ELR (cell line): ENCODE data around the gene EXOC2.

Experiments
- DNase-seq: peaks from one replicate; pipeline ENCODE4 v3.0.0-alpha.2; 2015; ENCODE audit warnings: low read depth

Gene EXOC2

DNA sequence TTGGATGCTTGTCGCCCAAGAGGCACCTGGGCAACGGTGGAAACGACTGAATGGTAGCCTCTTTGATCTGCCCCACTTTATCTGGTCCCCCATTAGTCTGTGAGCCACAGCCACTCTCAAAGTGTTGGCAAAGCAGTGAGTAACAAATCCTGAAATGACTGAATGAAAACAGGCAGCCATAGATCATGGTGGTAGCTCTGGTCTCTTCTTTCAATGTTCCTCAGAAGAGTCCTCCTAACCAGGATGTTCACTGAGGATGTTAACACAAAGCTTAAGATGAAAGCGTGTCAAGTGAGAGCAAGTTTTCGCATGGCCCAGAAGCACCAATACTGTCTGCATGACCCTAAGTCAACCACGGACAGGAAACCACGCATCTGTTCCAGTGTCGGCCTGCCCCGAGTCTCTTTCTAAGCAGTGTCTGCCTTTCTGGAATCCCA is 194.1 kb downstream of the EXOC2 start:
- no peak for DNase-seq

GRCh38 chr6:497258-497657 is 195.7 kb downstream of the EXOC2 start:
- DNase-seq: no peak

DNA sequence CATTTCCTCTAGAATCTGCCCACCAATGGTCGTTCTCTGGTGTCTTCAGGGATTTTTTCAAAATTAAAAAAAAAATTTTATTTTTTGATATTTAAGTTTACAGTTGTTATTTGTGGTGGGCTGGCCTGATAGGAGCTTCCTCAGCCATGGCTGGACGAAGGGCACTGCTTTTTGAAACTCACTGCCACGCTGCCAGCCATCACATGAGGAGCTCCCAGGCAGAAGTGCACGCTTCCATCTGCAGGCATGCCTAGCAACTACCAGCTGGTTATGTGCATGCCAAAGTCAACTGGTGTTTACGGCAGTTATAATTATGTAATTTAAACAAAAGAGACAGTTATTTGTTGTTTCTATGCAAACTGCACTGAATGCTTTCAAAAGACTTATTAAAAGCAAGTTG is 196.3 kb downstream of the EXOC2 start:
- no peak for DNase-seq

- no peak for DNase-seq
Measured at GRCh38 chr6:494394-494793, 198.5 kb downstream of the EXOC2 start.

- no peak for DNase-seq
Measured at GRCh38 chr6:493840-494239, 199.1 kb downstream of the EXOC2 start.

GRCh38 chr6:492816-493414 is 200.0 kb downstream of the EXOC2 start:
- DNase-seq: no peak

DNA sequence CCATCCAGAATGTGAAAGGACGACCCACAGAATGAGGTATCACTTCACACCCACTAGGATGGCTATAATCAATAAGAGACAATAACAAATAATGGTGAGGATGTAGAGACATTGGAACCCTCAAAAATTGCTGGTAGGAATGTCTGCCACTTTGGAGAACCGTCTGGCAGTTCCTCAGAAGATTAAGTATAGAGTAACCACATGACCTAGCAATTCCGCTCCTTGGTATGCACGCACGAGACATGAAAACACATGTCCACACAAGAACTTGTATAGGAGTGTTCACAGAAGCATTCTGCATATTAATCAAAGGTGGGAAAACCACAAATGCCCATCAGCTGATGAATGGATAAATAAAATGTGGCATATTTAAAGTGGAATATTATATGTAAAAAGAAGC is 200.8 kb downstream of the EXOC2 start:
- no peak for DNase-seq

GRCh38 chr6:491233-491632 is 201.7 kb downstream of the EXOC2 start:
- no peak for DNase-seq

DNA sequence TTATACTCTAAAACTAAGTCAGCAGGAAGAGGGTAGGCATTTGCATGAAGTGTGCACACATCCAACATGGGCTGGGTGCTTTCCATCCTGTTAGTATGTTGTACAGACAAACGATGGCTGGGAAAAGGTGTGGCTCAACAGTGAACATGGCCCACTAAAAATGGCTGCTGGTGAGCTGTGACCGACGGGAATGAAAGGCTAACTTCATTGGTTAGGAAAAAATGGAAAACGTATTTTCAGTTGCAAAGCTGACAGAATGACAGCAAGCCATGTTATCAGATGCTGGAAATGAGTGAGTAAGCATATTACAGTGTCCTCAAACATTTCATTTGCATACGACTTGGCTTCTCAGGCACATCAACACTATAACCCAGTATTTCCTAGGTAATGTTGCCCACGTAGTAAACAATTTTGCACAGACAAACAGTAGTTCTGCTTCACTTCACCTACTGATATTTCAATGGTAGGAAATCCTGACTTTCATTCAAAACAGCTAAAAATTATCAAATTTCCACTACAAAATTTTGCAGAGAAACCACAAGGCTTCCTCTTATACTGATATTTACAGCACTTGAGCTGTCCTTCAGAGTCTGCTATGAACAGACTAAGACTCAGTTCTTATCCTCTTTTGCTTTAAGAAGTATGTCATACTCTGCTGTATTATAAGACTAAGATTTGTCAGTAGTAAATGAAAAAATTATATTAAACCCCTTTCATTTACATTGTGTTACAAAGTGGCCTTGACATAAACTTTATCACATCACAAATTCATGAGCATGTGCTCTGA is 202.5 kb downstream of the EXOC2 start:
- DNase-seq: no peak

GRCh38 chr6:489762-490161 is 203.2 kb downstream of the EXOC2 start:
- DNase-seq: no peak

DNA sequence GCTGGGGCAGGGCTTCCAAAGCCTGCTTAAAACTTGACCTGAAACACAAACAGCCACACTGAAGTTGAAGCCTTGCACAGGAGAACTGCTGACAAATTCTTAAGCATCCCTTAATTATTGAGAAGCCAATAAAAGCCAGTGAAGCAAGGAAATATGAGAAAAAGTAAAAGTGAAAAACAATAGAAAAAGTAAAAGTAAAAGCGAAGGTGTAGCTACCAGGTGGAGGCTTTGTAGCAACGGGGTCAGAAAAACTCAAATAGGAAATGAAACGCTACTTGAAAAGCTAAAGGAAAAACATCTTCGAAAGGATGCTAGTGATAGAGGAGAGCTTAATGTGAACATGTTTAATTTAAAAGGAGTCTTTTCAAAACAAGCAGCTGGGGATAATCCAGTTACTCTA is 203.9 kb downstream of the EXOC2 start:
- no peak for DNase-seq

DNA sequence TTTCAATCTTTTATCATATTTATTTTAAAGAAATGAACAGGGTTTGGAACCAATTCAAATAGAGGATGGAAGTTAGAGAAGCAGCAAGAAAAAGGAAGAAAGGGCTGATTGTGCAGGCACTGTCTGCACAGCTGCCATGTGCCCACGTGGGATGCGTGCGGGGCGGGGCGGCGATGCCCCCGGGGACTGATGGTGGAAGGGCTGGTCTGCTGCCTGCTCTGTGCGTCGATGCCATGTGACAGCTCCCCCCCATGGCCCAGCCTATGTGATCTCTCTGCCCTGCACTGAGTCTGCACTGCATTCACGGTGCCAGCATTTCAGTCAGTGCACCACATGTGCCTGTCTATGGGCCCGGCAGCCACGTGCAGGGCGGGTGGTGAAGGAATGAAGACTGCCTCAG is 205.0 kb downstream of the EXOC2 start:
- no peak for DNase-seq

- DNase-seq: no peak
Measured at GRCh38 chr6:485655-486170, 207.2 kb downstream of the EXOC2 start.

GRCh38 chr6:484746-485145 is 208.2 kb downstream of the EXOC2 start:
- no peak for DNase-seq

GRCh38 chr6:484086-484745 is 208.7 kb downstream of the EXOC2 start:
- DNase-seq: peak; percentile 22

- no peak for DNase-seq
Measured at GRCh38 chr6:475314-475713, 217.6 kb downstream of the EXOC2 start.

DNA sequence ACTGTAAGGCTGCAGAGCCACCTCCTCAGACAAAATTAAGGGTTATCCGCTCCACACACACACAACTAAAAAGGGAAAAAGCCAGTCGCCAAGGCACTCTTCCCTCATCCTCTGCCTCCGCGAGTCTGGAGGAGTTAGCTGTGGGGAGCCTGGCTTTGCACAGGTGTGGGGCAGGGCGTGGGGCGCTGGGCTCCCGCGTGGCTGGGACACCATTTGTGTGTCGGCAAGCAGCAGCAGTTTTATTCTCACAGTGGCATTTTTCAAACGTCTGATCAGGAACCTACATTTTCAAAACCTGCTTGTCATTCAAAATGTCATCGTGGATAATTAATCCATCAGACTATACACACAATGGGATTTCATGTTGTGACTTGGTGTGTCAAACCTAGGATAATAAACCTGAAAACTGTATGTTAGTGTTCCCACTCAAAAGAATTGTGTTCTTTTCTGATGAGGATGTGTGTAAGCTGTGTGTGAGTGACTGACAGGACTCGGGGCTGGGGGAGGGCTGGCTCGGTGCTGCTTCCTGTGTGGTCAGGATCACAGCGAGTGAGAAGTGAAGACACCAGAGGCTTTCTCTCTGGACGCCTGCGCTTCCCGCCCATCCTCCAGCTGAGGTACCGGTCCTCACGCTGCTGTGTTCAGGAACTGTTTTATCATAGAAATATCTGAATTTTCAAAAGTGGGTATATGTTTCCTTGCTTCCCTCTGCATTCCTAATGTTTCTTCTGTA is 218.3 kb downstream of the EXOC2 start:
- peak; percentile 10 for DNase-seq

GRCh38 chr6:473768-474452 is 219.0 kb downstream of the EXOC2 start:
- DNase-seq: no peak

DNA sequence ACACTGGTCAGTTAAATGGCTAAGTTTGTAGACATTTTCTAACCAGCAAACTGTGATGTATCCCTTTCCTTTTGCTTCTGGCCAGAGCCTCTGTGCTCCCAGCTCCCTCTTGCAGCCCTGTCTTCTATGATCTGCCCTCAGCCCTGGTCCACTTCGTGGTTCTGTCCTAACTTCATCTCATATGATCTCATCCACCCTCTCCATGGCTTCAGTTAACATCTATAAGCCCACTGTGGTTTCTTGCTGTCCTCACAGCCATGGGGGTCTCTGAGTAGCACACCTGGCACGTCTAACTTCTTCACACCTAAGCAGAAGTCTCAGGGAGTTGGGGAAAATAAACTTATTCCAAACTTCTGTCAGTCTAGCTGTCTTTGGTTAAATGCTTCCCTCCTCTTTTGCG is 219.6 kb downstream of the EXOC2 start:
- no peak for DNase-seq

- DNase-seq: no peak
Measured at GRCh38 chr6:470901-471448, 222.0 kb downstream of the EXOC2 start.
